H1 (cell line): ENCODE results near the gene ELP1. TPM values are rescaled to one million over a fixed set of nuclear protein-coding genes. Genes with fewer than 3 reads are reported as not detected.

Source experiments
- CEBPB ChIP-seq: IDR thresholded peaks from 2 replicates; pipeline ENCODE4 v1.6.1; 2012; ENCODE audit warnings: low read depth, low read length
- CHD7 ChIP-seq: fragments of 300-600 bp; sonication (generic); IDR thresholded peaks from 2 replicates; pipeline ENCODE4 v1.7.1; 2012; ENCODE audit warnings: low read length, moderate library complexity, mild to moderate bottlenecking, inconsistent platforms; ENCODE audit not compliant: insufficient replicate concordance
- GTF2F1 ChIP-seq: IDR thresholded peaks from 2 replicates; pipeline ENCODE4 v1.6.1; 2012; ENCODE audit warnings: low read depth, low read length, improper control_type of control experiment, borderline replicate concordance
- HDAC2 ChIP-seq, 2 experiments: fragments of 300-600 bp in 1 of 2; sonication (generic) in 1 of 2; IDR thresholded peaks; 2 replicates each; pipeline ENCODE4 v1.6.1; 2011 to 2012; ENCODE audit warnings: low read depth in 2 of 2, low read length in 2 of 2, mild to moderate bottlenecking in 2 of 2, moderate library complexity in 2 of 2, borderline replicate concordance in 1 of 2, inconsistent platforms in 1 of 2
- RFX5 ChIP-seq: IDR thresholded peaks from 2 replicates; pipeline ENCODE4 v1.6.1; 2011; ENCODE audit warnings: low read depth, low read length, improper control_type of control experiment, borderline replicate concordance
- SIX5 ChIP-seq: IDR thresholded peaks from 2 replicates; pipeline ENCODE4 v1.6.1; 2011; ENCODE audit warnings: mild to moderate bottlenecking, low read depth, low read length
- TCF12 ChIP-seq: IDR thresholded peaks from 2 replicates; pipeline ENCODE4 v1.6.1; 2011; ENCODE audit warnings: low read depth, mild to moderate bottlenecking, low read length
- YY1 ChIP-seq: IDR thresholded peaks from 2 replicates; pipeline ENCODE4 v1.6.1; 2011; ENCODE audit warnings: low read depth, mild to moderate bottlenecking, low read length
- polyA plus RNA-seq, 7 experiments: library from polyadenylated mRNA; depleted of rRNA in 3 of 7; stranded (reverse) in 5 of 7; unstranded in 2 of 7; fragments of >200 nt in 5 of 7; fragments of 200-250 nt in 2 of 7; gene quantifications; 1 replicate in 5 of 7; 2 replicates in 1 of 7; 4 replicates in 1 of 7; pipeline versions ENCODE4 v1.2.1 to v1.2.3, GENCODE V29; 2011 to 2013; ENCODE audit warnings: missing spikeins in 2 of 7, mixed read lengths in 2 of 7
- total RNA-seq: library from RNA; stranded (reverse); fragmentation: NEBNext Ultra II Directional; extraction: Animal tissue kit (Norgen Biotek cat#: 25700); gene quantifications from 2 replicates; pipeline ENCODE4 v1.2.1, GENCODE V29; 2021

The ELP1 gene
- total and polyA plus RNA-seq, 2 of the 8 experiments (the other 6 are each of a cell fraction or from before 2014, with no cell fraction given), result 13.9 to 31.3 TPM

- no peak for TF ChIP-seq CHD7
- no peak for TF ChIP-seq TCF12
- TF ChIP-seq SIX5, result no peak
- no peak for TF ChIP-seq CEBPB
- TF ChIP-seq HDAC2 (IDR thresholded peaks at IDR 0.05; ENCODE audit: borderline replicate concordance in 1 of 2, low read depth in 2 of 2, low read length in 2 of 2), result no peak
- TF ChIP-seq GTF2F1, result no peak
- TF ChIP-seq YY1, result no peak
- no peak for TF ChIP-seq RFX5
- TF ChIP-seq, all 59 proteins: peak for 0
Observed at GRCh38 chr9:108910914-108911313, 23.0 kb downstream of the ELP1 start (continued).
